HL-60 (cell line): ENCODE data around the gene CD22.

Experiments used
- DNase-seq, 2 experiments: peaks; one replicate each; pipeline ENCODE4 v3.0.0-alpha.2; 2010 to 2020; ENCODE audit warnings: low read depth in 1 of 2, low spot score in 1 of 2
- H3K27ac ChIP-seq: fragments of 250-450 bp; sonication (Bioruptor Pico); replicated peaks from 2 replicates; pipeline ENCODE4 v1.5.1; 2020; ENCODE audit warnings: mild to moderate bottlenecking, moderate library complexity
- H3K27me3 ChIP-seq: fragments of 250-450 bp; sonication (Bioruptor Pico); 2 replicates; pipeline ENCODE4 v1.5.1; 2021; ENCODE audit warnings: mild to moderate bottlenecking, moderate library complexity; ENCODE audit not compliant: insufficient read depth, poor library complexity, severe bottlenecking
- H3K4me3 ChIP-seq: replicated peaks from 2 replicates; pipeline ENCODE4 v1.5.1; 2011; ENCODE audit warnings: mild to moderate bottlenecking, control low read depth, low read length; ENCODE audit not compliant: insufficient read depth
- CTCF ChIP-seq: IDR thresholded peaks from one replicate; pipeline ENCODE4 v1.5.1; 2011; ENCODE audit warnings: low read length, control low read depth, inconsistent platforms; ENCODE audit not compliant: insufficient read depth
- GABPA ChIP-seq: IDR thresholded peaks from 2 replicates; pipeline ENCODE4 v1.6.1; 2012; ENCODE audit warnings: low read depth
- POLR2AphosphoS5 ChIP-seq: IDR thresholded peaks from 2 replicates; pipeline ENCODE4 v1.6.1; 2012; ENCODE audit warnings: low read depth
- REST ChIP-seq: IDR thresholded peaks from 2 replicates; pipeline ENCODE4 v1.6.1; 2012; ENCODE audit warnings: low read depth; ENCODE audit not compliant: insufficient replicate concordance
- SPI1 ChIP-seq: IDR thresholded peaks from 2 replicates; pipeline ENCODE4 v1.6.1; 2012; ENCODE audit warnings: low read depth, mild to moderate bottlenecking, borderline replicate concordance

The CD22 gene

GRCh38 chr19:35294859-35295791 is 33.9 kb upstream of the CD22 start:
- no peaks in the 10 kb centered on the region for H3K27me3 ChIP-seq
- H3K27ac ChIP-seq: no peak overlapping the region

GRCh38 chr19:35295792-35296462 is 33.1 kb upstream of the CD22 start:
- Histone ChIP-seq H3K27ac (no peak overlapping the region), H3K27me3 (no peaks in the 10 kb centered on the region), H3K4me3 (no peak overlapping the region)
- peak in 1 of 2 experiments; percentile 29 for DNase-seq
- TF ChIP-seq SPI1 (no peak; the same call in 1 of the 2 replicates), POLR2AphosphoS5 (peak; percentile 62; the same call in 1 of the 2 replicates), CTCF (no peak), GABPA (no peak), REST (no peak)

More at GRCh38 chr19:35294859-35295791, 33.9 kb upstream of the CD22 start:
- no peak for TF ChIP-seq POLR2AphosphoS5
- no peak for TF ChIP-seq GABPA
- no peak for TF ChIP-seq REST
- TF ChIP-seq CTCF: no peak
- no peak for TF ChIP-seq SPI1
- no peak overlapping the region for H3K4me3 ChIP-seq
- no peak for DNase-seq

GRCh38 chr19:35296644-35297514 is 32.1 kb upstream of the CD22 start:
- H3K27me3 ChIP-seq: no peaks in the 10 kb centered on the region
- DNase-seq: no peak
- TF ChIP-seq GABPA: no peak
- H3K27ac ChIP-seq: no peak overlapping the region
- no peak overlapping the region for H3K4me3 ChIP-seq

GRCh38 chr19:35297515-35297848 is 31.5 kb upstream of the CD22 start:
- Histone ChIP-seq H3K27me3 (no peaks in the 10 kb centered on the region), H3K4me3 (no peak overlapping the region), H3K27ac (no peak overlapping the region)
- TF ChIP-seq REST: no peak
- no peak for TF ChIP-seq POLR2AphosphoS5
- no peak for TF ChIP-seq CTCF
- TF ChIP-seq GABPA: no peak
- no peak for TF ChIP-seq SPI1
- DNase-seq: no peak
